GM21423 (cell line): Measurements from ENCODE around the gene TRIM71.

Experiments
- ATAC-seq: cut with Tn5 transposase; IDR thresholded peaks from one replicate; pipeline ENCODE4 v1.9.1; 2021; ENCODE audit warnings: mild to moderate bottlenecking, moderate library complexity; ENCODE audit not compliant: unreplicated experiment

Gene TRIM71

DNA sequence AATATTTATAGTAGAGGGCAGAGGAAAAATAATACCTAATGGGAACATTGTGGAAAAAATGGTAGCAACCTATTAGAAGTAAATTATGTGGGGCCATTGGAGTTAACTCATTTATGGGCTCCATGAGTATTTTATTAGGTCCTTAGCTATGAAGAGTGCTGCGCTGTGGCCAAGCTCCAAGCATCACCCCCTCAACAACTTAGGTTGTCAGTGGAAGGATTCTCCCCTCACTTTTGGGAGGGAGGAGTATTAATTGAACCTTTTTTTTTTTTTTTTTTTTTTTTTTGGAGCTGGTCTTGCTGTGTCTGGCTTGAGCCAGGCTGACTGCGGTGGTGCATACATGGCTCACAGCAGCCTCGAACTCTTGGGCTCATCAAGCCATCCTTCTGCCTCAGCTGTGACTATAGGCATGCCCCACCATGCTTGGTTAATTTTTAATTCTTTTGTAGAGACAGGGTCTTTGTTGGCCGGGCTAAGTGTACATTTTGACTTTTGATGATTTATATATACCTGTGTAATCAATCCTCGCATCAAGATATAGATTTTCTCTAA is 45.2 kb downstream of the TRIM71 start:
- ATAC-seq, result no peak

DNA sequence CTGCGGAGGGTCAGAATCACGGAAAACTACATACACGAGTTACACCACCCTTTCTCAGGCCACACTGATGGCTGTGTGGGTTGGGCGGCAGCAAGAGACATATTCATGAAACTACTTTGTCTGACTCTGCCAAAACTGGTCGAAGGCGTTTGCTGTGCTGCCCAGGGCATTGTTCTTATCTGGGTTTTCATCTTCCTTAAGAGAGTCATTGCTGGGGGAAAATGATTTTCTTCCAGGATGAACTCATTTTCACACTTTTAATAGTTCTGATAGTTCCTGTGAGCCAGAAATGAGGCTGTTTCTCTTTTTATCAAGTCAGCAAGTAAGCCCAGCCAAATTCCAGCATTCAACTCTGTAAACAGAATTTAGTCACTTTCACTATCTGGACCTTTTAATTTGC is 47.6 kb downstream of the TRIM71 start:
- no peak for ATAC-seq

DNA sequence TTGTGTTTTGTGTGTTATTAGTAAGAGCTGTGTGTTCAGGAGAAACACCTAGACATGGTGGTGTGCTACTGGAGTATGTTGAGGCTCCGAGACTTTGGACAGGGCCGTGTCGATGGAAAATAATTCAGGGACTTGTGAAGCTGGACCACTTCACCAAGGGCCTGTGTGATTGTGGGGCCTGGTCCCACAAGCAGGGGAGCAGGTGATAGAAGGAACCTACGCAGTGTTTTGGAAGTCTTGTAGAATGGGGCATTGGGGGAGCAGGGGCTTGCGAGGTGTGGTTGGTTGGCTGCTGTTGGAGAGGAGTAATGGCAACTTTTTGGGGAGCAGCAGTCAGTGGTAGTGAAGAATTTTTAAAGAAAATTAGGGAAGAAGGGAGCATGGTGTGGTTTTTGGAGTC is 48.7 kb downstream of the TRIM71 start:
- ATAC-seq, result no peak

DNA sequence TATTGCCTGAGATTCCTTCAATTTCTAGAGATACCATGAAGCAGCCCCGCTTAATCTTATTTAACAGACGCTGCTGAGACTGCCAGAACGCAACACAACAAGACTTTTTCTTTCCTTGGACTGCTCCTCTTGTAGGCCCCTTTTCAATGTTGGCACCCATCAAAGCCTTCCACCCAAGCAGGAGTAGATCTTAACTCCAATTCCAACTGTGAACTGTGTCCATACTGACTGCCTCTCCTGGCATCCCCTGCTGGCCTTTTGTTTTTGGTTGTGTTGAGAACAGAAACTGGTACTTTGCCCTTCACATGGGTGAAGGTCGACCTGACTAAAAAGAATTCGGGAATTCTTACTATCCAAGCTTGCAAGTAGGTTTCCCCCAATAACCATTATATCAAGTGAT is 50.2 kb downstream of the TRIM71 start:
- ATAC-seq, result no peak

DNA sequence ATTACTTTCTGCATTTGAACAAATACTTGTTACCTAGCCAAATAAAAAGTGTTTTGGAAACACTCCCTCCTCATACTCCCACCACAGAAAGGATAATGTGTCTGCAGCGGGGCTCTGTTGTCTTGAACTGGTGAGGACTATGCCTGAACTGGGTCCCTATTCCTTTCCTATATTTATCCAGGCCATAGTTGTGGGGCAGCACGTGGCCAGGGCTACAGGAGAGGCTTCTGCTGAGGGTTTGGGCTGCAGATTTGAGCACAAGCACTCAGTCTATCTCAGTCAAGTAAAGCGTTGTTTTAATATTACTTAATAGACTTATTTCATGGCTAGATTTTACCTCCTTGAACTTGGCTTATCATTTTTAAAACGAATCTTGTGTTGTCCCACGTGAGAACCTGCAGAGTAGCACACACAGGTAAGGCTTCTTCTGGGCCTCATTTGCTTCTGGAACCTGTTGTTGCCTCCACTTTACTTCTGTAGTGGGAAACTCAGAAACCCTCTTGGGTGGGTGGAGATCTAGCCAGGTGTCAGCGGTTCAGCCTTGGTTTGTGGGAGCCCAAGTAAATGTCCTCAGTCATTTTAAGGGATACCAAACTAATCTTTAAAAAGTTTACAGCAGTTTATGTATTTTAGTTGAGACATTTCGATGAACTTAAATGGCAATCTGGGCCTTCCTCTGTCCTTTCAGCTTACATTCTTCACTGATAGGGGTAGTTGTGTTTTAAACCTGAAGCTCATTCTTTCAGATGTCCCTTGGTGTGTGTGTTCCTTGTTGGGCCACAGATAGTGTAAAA is 51.1 kb downstream of the TRIM71 start:
- ATAC-seq, result no peak

DNA sequence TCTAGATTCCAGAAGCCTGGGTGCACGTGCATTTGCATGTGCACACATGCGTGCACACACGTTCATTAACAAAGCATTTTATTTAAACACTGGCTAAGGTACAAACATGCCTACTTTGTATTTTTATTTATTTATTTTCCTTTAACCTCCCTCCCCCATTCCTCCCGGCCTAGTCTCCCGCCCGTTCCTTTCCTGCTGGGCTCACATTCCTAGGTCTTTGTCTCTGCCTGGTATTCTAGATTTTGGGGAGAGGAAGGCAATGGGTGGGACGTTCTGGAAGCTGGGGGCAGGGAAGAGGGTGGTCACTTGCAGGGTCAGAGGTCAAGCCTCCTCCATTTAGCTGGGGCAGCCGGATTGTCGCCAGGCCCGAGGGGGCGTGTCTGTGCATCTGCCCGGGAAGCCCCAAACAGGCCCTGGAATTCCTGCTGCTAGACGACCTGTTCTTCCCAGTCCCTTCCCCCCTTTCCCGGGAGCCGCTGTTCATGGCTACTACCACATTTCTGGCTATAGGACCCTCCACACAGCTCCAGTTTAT is 51.8 kb downstream of the TRIM71 start:
- ATAC-seq, result no peak

DNA sequence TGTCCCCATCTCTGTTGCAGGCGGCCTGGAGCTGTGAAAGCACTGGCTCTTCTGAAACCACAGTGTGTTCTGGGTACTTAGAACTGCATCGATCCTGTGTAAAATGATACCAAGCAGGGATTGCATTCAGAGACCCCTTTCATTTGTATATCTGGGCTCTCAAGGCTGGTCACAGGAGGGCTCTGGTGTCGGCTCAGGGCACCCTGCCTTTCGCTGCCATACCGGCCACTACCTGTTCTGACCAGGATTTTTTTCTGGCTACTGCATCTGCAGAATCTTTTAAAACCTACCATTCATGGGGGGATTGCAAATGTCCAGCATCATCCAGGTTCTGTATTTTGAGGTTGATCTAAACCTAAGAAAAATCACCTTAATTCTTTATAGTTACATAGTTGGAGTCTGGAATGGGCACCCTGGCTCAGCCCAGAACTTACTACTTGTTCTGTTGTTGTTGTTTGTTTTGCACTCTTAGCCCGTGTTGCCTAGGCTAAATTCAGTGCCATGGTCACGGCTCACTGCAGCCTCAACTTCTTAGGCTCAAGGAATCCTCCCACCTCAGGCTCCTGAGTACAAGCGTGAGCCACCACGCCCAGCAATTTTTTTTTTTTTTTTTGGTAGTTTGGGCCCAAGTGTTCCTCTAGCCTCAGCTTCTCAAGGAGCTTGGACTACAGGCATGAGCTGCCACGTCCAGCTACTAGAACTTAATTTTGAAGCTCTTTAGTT is 52.7 kb downstream of the TRIM71 start:
- no peak for ATAC-seq

DNA sequence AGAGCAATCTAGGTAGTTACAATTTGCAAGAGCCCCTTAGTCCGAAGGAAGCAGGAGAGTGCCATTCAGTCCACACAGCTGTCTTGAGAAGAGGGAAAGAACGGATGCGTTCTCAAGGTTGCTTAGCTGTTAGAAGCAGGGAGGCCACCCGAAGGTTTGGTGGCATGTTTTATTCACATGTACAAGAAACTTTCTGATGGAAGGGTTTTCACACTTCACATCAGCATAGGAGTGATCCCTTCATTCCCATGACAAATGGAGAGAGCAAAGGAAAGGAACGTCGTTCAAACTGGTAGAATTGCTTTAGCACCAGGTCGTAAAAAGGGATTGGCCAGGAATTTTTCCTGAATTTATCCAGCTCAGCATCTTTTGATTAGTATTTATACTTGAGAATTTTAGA is 53.5 kb downstream of the TRIM71 start:
- no peak for ATAC-seq

DNA sequence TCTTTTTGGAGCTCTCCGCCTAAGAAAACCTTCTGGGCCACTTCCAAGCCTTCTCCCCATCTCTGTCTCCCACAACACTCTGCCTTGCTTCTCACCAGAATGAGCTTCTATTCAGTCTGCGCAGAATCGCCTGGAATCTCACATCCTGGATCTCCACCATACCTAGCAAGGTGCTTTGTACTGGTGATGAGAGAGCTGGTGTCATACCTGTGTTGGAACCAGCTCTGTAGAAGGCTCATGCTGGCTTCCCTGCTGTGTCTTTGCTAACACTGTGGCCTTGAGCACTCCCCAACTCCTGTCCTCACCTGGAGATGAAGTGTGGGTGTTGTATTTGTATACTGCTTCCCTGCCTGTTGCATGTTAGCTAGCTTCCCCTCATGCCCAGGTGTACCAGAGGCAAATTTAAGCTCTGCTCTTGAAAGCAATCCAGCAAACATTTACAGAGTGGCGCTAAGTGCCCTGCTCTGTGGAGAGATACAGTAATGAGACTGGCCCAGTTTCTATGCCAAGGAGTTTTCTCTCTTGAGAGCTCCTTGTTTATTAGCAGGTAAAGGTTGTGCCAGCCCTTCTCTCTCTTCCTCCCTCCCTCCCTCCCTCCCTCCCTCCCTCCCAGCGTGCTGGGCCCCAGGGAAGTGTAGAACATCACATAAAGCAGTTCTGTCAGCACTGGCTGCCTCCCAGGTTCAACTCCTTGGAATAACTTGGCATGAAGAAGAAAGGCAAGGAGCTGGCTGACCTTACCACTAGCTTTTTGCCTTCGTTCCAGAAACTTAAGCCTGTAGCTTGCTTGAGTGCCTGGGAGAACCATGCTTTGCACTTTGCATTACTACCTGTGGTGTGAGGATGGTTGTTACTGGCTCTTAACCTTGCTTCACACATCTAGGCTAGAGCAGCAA is 54.9 kb downstream of the TRIM71 start:
- ATAC-seq, result no peak

DNA sequence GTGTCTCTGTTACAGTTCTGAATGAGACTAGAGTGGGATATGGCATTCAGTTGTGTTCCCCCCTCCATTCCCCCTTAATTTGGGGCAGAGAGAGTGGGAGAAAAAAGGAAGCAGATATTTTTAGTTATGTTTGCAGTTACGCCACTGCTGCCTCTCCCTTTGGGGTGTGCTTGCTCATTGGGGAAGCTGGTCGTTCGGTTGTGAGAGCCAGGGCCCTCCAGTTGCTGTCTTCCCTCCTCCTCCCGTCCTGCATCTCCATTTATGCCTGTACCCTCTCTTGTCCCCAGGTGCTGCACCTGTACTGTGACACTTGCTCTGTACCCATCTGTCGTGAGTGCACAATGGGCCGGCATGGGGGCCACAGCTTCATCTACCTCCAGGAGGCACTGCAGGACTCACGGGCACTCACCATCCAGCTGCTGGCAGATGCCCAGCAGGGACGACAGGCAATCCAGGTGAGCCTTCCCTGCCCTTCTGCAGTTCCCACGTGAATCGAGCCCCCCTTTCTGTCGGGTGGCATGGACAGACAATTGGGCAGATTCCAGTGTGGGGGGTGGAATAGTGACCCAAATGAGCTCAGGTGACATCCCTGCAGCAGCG is 55.8 kb downstream of the TRIM71 start:
- no peak for ATAC-seq

DNA sequence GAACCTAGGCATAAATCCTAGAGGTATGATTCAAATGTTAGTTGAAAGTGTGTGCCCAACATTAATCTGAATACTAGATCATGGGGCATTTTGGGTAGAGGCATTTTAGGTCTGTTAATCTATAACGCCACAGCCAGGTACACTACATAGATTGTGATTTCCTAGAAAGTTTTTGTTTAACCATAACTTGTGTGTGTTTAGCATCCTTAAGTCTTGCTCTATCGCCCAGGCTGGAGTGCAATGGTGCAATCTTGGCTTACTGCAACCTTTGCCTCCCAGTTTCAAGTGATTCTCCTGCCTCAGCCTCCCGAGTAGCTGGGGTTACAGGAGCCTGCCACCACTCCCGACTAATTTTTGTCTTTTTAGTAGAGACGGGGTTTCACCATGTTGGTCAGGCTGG is 59.1 kb downstream of the TRIM71 start:
- no peak for ATAC-seq

DNA sequence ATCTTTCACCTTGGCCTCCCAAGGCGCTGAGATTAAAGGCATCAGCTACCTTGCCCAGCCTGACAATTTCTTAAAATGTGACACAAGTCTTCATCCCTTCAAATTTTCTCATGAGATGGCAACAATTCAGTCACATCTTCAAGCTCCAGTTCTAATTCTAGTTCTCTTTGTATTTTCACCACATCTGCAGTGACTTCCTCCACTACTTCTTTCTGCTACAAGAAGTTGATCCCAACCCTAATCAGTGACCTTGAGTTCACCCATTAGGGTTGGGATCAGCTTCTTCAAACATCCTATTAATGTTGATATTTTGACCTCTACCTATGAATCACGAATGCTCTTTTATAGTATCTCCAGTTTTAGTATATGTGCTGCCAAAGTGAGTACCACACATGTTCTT is 59.8 kb downstream of the TRIM71 start:
- no peak for ATAC-seq

DNA sequence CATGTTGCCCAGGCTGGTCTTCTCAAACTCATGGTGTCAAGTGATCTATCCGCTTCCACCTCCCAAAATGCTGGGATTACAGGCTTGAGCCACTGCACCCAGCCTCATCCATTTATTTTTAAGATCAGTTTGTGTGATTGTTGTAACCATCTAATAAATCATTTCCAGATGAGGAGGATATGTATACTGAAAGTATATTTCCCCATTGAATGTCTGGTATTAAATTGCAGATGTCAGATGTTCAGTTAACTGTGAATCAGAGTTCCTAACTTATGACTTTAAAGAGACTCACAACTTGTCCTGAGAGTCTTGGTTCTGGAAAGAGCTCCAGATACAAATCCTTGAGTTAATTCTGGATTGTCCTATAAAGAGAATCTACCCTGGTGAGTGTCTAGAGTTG is 62.4 kb downstream of the TRIM71 start:
- ATAC-seq, result no peak

DNA sequence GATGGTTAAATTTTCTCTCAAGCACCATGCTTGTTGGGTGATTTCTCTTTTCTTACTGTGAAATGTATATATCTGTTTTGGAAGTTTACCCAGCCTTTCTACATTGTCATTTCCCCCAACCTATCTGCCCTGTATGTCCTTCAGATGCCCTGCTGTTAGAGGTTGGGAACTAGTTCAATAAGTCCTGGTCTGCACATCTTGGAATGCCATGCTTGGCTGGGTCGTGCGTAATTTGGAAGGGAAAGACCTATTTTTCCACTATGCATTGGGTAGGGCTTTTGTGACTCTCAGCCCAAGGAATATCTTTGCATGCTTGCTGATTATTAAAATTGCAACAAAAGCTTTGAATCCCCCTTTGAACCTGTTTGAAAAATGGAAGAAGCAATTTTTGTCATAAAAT is 63.8 kb downstream of the TRIM71 start:
- ATAC-seq, result no peak

DNA sequence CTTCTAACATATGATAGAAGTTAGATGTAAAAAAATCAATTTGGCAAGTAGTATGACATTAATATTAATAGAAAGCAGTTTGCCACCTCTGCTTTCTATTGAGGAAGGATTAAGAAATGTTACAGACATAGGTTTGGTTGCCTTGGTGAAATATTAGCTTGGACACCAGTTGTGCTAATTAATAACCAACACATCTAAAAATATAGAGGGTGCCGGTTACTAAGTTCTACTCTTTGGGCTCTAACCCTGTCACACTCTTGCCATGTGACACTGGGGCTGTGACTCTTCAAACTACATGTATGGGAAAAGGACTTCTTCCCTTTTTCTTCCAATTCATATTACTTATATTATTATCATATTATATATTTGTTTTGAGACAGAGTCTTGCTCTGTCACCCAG is 64.4 kb downstream of the TRIM71 start:
- ATAC-seq, result peak; percentile 63

DNA sequence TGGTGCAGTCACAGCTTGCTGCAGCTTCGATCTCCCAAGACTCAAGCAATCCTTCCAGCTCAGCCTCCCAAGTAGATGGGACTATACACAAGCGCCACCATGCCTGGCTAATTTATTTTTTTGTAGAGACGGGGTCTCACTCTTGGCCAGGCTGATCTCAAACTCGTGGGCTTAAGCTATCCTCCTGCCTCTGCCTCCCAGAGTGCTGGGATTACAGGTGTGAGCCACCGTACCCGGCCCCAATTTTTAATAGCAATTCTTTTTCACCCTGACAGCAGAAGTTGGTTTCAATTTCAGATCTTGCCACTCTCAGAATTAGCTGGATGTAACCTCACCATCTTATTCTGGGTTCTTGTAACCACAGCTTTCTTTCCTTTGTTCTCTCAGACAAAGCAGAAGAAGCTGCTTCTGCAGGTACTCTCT is 64.8 kb downstream of the TRIM71 start:
- ATAC-seq, result peak; percentile 72

DNA sequence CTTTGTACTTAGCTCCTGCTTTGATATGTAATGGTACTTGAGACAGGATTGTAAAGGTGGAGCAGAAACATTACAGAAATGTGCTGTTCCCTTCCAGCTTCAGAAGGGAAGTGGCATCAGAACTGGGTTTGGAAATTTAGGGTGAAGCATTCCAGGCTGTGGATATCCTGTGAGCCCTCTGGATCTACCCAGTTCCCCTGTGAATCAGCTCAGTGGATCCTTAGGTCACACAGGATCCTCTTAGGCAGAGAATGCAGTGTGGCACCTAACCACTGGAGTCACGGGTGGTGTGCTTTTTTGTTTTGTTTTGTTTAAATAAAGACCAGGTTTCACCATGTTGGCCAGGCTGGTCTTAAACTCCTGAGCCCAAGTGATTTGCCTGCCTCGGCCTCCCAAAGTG is 66.0 kb downstream of the TRIM71 start:
- no peak for ATAC-seq

DNA sequence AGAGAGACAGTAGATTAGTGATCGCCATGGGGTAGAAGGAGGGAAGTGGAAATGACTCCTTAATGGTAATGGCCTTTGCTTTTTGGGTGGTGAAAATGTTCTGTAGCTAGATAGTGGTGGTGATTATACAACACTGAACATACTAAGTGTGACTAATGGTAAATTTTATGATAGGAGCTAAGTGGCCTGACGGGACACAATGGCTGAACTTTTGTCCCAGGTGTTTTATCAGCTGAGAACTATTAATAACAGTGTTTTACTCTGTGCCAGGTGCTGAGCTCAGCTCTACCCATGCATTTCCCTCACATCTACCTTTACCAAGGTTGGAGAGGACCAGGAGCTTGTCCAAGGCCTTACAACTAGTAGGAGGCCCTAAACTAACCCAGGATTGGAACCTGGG is 66.8 kb downstream of the TRIM71 start:
- ATAC-seq, result no peak

DNA sequence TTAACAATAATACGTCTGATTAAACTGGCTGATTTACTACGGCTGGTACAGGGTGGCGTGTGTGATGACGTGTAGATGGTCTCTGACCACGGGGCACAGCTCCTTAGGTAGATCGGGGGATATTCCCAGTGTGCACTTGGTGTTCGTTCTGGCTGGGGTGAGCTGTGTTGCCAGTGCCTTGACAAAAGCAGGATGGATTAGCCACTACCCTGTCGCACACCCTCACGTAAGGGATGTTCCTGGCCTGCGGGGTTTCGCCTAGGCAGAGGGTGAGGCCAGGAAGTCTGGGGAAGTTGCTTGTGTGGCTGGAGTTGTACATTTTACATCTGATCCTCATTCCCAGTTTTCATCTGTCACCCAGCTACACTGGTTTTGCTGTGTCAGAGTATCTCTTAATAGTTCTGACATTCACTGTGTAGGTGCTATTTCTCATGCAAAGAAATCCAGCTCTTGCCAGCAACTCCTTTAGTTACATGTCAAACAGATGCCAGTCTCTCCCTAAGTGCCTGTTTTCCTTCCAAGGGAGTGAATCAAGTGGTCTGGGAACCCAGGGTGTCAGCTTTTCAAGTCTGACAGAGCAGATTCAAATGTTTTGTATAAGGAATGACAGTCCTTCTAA is 67.6 kb downstream of the TRIM71 start:
- ATAC-seq, result no peak

DNA sequence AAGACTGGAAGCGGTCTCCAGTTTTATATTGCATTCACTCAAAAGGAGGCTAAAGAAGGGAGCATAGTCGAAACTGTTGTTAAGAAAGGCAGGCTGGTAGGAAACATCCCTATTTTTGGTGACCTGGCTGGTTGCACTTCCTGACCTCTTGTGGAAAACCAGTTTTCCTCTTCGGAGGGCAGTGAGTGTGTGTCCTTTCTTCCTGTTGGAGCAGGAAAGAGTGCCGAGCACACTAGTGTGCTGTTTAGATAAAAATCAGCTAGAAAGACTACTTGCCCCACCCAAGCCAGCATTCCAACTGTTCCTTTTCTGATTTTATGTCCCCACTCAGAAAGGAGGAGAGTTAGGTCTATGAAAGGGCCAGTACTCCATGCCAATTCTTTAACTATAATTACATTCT is 68.5 kb downstream of the TRIM71 start:
- ATAC-seq, result no peak
